HCT116 (cell line): Measurements from ENCODE around the gene ANTXRL. TPM values are rescaled to one million over a fixed set of nuclear protein-coding genes. Genes with fewer than 3 reads are reported as not detected.

Experiments
- ATAC-seq: fragments of 200-7000 bp; cut with Tn5 transposase; 2 replicates; pipeline ENCODE4 v1.9.1; 2020; ENCODE audit warnings: mild to moderate bottlenecking, moderate library complexity
- BruUV-seq: library from RNA; stranded (reverse); fragments of 400-500 nt; replicated peaks from 2 replicates; lab custom pipeline; 2021; lab: Mats Ljungman, UMichigan
- CTCF ChIA-PET: fragments of 300-600 bp; sonication (Branson Sonifier 250); formaldehyde crosslinking; loops from one replicate; lab custom pipeline; 2021; ENCODE audit warnings: antibody characterized with exemption; lab: Charles Lee
- POLR2A ChIA-PET: fragments of 300-600, 350-600 bp; sonication (Branson Sonifier 250); formaldehyde crosslinking; loops from one replicate; lab custom pipeline; 2021; ENCODE audit warnings: antibody characterized with exemption; lab: Charles Lee
- RAD21 ChIA-PET, 2 experiments: fragments of 300-600 bp; sonication (Branson Sonifier 250); formaldehyde crosslinking; loops; one replicate each; lab custom pipeline; 2023; ENCODE audit warnings: low total read pairs in 2 of 2; ENCODE audit not compliant: uncharacterized antibody in 2 of 2, unreplicated experiment in 2 of 2, low non-redundant PET in 1 of 2; lab: Charles Lee
- DNase-seq: peaks from one replicate; pipeline ENCODE4 v3.0.0-alpha.2; 2010; ENCODE audit warnings: low read depth, low spot score
- H2AFZ ChIP-seq: fragments of 200-600 bp; shearing (Covaris generic), sonication (generic); 2 replicates; pipeline ENCODE4 v1.6.1; 2017; ENCODE audit warnings: low read depth, mixed run types, mixed read lengths, antibody characterized with exemption, low read length; ENCODE audit not compliant: poor library complexity, severe bottlenecking
- H3K27ac ChIP-seq: 2 replicates; pipeline ENCODE4 v1.5.1; 2012; ENCODE audit warnings: low read depth, low read length
- H3K27me3 ChIP-seq: fragments of 200-600 bp; sonication (generic); 2 replicates; pipeline ENCODE4 v1.6.1; 2016; ENCODE audit warnings: mixed run types, low read length, mixed read lengths; ENCODE audit not compliant: insufficient read depth
- H3K36me3 ChIP-seq, 2 experiments: fragments of 200-500 bp in 1 of 2; fragments of 200-600 bp in 1 of 2; sonication (Bioruptor generic) in 1 of 2; sonication (generic) in 1 of 2; 2 replicates each; pipeline versions ENCODE4 v1.5.1 to v1.6.1; 2014 to 2016; ENCODE audit warnings: low read length in 2 of 2, inconsistent platforms in 1 of 2, mixed read lengths in 1 of 2, mixed run types in 1 of 2; ENCODE audit not compliant: insufficient read depth in 2 of 2, control insufficient read depth in 1 of 2
- H3K4me1 ChIP-seq, 2 experiments: fragments of 200-600 bp in 1 of 2; sonication (generic) in 1 of 2; 2 replicates each; pipeline versions ENCODE4 v1.5.1 to v1.6.1; 2012 to 2017; ENCODE audit warnings: low read length in 2 of 2, inconsistent platforms in 1 of 2, mild to moderate bottlenecking in 1 of 2, mixed read lengths in 1 of 2, mixed run types in 1 of 2, moderate library complexity in 1 of 2; ENCODE audit not compliant: insufficient read depth in 2 of 2, control insufficient read depth in 1 of 2
- H3K4me2 ChIP-seq: fragments of 200-600 bp; sonication (generic); 2 replicates; pipeline ENCODE4 v1.6.1; 2017; ENCODE audit warnings: mixed run types, low read length, mixed read lengths
- H3K4me3 ChIP-seq, 2 experiments: fragments of 200-600 bp in 1 of 2; sonication (generic) in 1 of 2; replicated peaks in 1 of 2; 2 replicates each; pipeline ENCODE4 v1.5.1; 2011 to 2016; ENCODE audit warnings: low read length in 2 of 2, control low read depth in 1 of 2, low read depth in 1 of 2, mild to moderate bottlenecking in 1 of 2, mixed read lengths in 1 of 2, mixed run types in 1 of 2
- H3K79me2 ChIP-seq: fragments of 200-600 bp; sonication (generic); 2 replicates; pipeline ENCODE4 v1.6.1; 2017; ENCODE audit warnings: mild to moderate bottlenecking, mixed run types, low read length, moderate library complexity, mixed read lengths; ENCODE audit not compliant: insufficient read depth
- H3K9ac ChIP-seq: fragments of 200-600 bp; sonication (generic); 2 replicates; pipeline ENCODE4 v1.6.1; 2016; ENCODE audit warnings: low read length, mixed read lengths
- H3K9me2 ChIP-seq: fragments of 200-600 bp; sonication (generic), shearing (Covaris generic); 2 replicates; pipeline ENCODE4 v1.6.1; 2017; ENCODE audit warnings: mixed run types, mild to moderate bottlenecking, moderate library complexity; ENCODE audit not compliant: insufficient read depth
- H3K9me3 ChIP-seq, 2 experiments: fragments of 200-500 bp in 1 of 2; fragments of 200-600 bp in 1 of 2; sonication (Bioruptor generic) in 1 of 2; sonication (generic) in 1 of 2; 2 replicates each; pipeline ENCODE4 v1.6.1; 2014 to 2017; ENCODE audit warnings: low read length in 2 of 2, mixed read lengths in 2 of 2, inconsistent platforms in 1 of 2, low read depth in 1 of 2, mild to moderate bottlenecking in 1 of 2, mixed run types in 1 of 2, moderate library complexity in 1 of 2; ENCODE audit not compliant: control insufficient read depth in 1 of 2, insufficient read depth in 1 of 2
- H4K20me1 ChIP-seq: fragments of 200-600 bp; sonication (generic), shearing (Covaris generic); 2 replicates; pipeline ENCODE4 v1.6.1; 2017; ENCODE audit warnings: mixed run types, mild to moderate bottlenecking, moderate library complexity; ENCODE audit not compliant: insufficient read depth
- CBX3 ChIP-seq: IDR thresholded peaks from 2 replicates; pipeline ENCODE4 v1.6.1; 2012; ENCODE audit warnings: low read depth
- CEBPB ChIP-seq: IDR thresholded peaks from 2 replicates; pipeline ENCODE4 v1.6.1; 2012; ENCODE audit warnings: low read depth
- EGR1 ChIP-seq: IDR thresholded peaks from 2 replicates; pipeline ENCODE4 v1.6.1; 2012; ENCODE audit warnings: low read depth
- ELF1 ChIP-seq: IDR thresholded peaks from 2 replicates; pipeline ENCODE4 v1.6.1; 2012; ENCODE audit warnings: low read depth, borderline replicate concordance
- EZH2 ChIP-seq: fragments of 200-600 bp; sonication (generic); IDR thresholded peaks from 2 replicates; pipeline ENCODE4 v1.6.1; 2017; ENCODE audit warnings: antibody characterized with exemption, mixed run types
- EZH2phosphoT487 ChIP-seq: fragments of 200-600 bp; IDR thresholded peaks from 2 replicates; pipeline ENCODE4 v1.6.1; 2018; ENCODE audit warnings: antibody characterized with exemption, borderline replicate concordance
- POLR2A ChIP-seq: IDR thresholded peaks from 2 replicates; pipeline ENCODE4 v1.7.0; 2011; ENCODE audit warnings: borderline replicate concordance; ENCODE audit not compliant: insufficient read depth, insufficient read length; ENCODE audit errors: extremely low read depth
- RAD21 ChIP-seq: IDR thresholded peaks from 2 replicates; pipeline ENCODE4 v1.6.1; 2012; ENCODE audit warnings: low read depth, mild to moderate bottlenecking
- SRF ChIP-seq: IDR thresholded peaks from 2 replicates; pipeline ENCODE4 v1.6.1; 2012; ENCODE audit warnings: low read depth
- TCF7L2 ChIP-seq: IDR thresholded peaks from 2 replicates; pipeline ENCODE4 v1.7.0; 2011; ENCODE audit warnings: borderline replicate concordance, inconsistent platforms; ENCODE audit not compliant: insufficient read depth, insufficient read length; ENCODE audit errors: extremely low read depth
- YY1 ChIP-seq: IDR thresholded peaks from 2 replicates; pipeline ENCODE4 v1.6.1; 2011; ENCODE audit warnings: low read length, low read depth, moderate library complexity, mild to moderate bottlenecking; ENCODE audit not compliant: insufficient replicate concordance; ENCODE audit errors: extremely low read depth
- ZNF274 ChIP-seq: fragments of 200-500 bp; sonication (Bioruptor generic); IDR thresholded peaks from 2 replicates; pipeline ENCODE4 v1.6.1; 2014; ENCODE audit warnings: mild to moderate bottlenecking, low read depth, low read length, inconsistent platforms
- intact Hi-C: fragments of 100-400 bp; cut with micrococcal nuclease; formaldehyde crosslinking; loops from 2 replicates; pipeline ENCODE4 v1.10.0; 2022
- total RNA-seq: library from RNA; stranded (reverse); gene quantifications from one replicate; pipeline ENCODE4 v1.2.1, GENCODE V29; 2021; ENCODE audit not compliant: unreplicated experiment
- TF ChIP-seq, protein P1 (sequence below): IDR thresholded peaks from 2 replicates; pipeline ENCODE4 v1.6.1; 2011; ENCODE audit warnings: mild to moderate bottlenecking, low read length, moderate library complexity; ENCODE audit not compliant: insufficient replicate concordance; ENCODE audit errors: extremely low read depth
- TF ChIP-seq, protein P2 (sequence below), 3 experiments: fragments of 200-600 bp in 1 of 3; sonication (generic) in 1 of 3; IDR thresholded peaks in 2 of 3; conservative IDR thresholded peaks in 1 of 3; 2 replicates each; pipeline ENCODE4 v1.5.1; 2012 to 2017; ENCODE audit warnings: low read depth in 2 of 3, low read length in 2 of 3, antibody characterized with exemption in 1 of 3, borderline replicate concordance in 1 of 3, control low read depth in 1 of 3, mild to moderate bottlenecking in 1 of 3, mixed read lengths in 1 of 3, mixed run types in 1 of 3, moderate library complexity in 1 of 3; ENCODE audit not compliant: insufficient read depth in 1 of 3
- TF ChIP-seq, protein P3 (sequence below): IDR thresholded peaks from 2 replicates; pipeline ENCODE4 v1.6.1; 2012; ENCODE audit warnings: low read depth
- TF ChIP-seq, protein P4 (sequence below): IDR thresholded peaks from 2 replicates; pipeline ENCODE4 v1.6.1; 2012

The ANTXRL gene
- total RNA-seq, 1 experiment from 2014 or later = not detected

DNA sequence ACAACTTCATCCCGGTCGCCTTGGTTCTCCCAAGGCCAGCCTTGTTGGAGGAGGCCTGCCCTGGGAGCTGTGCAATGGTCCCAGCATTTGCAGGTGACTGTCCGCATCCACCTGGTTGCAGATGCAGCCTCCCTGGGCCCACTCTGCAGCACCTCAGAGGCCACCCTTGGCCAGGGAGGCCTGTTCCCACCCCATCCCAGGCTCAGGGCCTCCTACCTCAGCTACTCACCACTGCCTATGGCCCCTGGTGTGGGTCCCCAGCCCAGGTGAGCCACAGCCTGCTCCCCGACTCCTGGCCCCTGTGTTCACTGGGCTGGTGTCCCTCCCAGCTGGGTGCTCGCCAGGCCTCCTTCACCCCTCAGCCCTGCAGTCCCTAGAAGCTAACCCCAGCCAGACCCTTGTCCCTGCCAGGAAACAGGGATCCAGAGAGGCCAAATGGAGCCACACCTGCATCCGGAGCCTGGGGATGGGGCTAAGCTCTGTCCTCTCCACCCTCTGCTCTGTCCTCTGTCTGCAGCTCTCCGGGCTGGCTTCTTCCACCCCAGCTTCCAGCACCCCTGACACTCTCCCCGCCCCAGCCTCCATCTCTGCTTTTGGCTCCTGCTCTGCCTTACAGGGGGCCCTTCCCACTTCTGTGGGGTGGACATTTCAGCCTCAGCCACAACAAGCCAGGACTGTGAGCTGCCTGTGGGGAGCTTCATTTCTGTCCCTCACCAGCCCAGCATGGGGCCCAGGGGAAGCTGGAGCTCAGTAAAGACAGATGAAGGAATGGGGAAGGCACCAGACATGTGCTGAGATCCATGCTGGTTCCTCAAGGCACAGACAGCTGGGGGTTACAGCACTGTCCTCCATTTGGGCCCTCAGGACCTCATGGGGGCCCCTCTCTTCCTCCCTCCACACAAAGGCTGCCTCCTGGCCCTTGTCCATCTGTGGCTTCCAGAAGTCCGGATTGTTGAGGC, 35.6 kb upstream of the ANTXRL start:
- BruUV-seq = no TSS peak
- RAD21 ChIA-PET = no interaction called here
- Histone ChIP-seq H3K4me1 (peaks cover 5 to 6% of the 10 kb centered on the region in 2 experiments; a peak in 2 of 4 replicates), H3K27ac (no peak overlapping the region), H3K4me2 (no peak overlapping the region), H3K27me3 (no peaks in the 10 kb centered on the region), H2AFZ (no peak overlapping the region), H3K9me2 (no peaks in the 10 kb centered on the region), H4K20me1 (no peaks in the 10 kb centered on the region), H3K4me3 (no peak overlapping the region), H3K9ac (no peak overlapping the region), H3K79me2 (no peaks in the 10 kb centered on the region), H3K36me3 (no peaks in the 10 kb centered on the region), H3K9me3 (no peaks in the 10 kb centered on the region)
- DNase-seq (no peak), ATAC-seq (no peak)
- intact Hi-C loops = loop anchor here (10.0 kb wide), 1 partner anchor 1016 kb away; no protein-coding TSS in a partner anchor
- POLR2A ChIA-PET = no interaction called here
- TF ChIP-seq, protein P1, sequence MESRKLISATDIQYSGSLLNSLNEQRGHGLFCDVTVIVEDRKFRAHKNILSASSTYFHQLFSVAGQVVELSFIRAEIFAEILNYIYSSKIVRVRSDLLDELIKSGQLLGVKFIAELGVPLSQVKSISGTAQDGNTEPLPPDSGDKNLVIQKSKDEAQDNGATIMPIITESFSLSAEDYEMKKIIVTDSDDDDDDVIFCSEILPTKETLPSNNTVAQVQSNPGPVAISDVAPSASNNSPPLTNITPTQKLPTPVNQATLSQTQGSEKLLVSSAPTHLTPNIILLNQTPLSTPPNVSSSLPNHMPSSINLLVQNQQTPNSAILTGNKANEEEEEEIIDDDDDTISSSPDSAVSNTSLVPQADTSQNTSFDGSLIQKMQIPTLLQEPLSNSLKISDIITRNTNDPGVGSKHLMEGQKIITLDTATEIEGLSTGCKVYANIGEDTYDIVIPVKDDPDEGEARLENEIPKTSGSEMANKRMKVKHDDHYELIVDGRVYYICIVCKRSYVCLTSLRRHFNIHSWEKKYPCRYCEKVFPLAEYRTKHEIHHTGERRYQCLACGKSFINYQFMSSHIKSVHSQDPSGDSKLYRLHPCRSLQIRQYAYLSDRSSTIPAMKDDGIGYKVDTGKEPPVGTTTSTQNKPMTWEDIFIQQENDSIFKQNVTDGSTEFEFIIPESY = no peak
- TF ChIP-seq CEBPB = no peak
- TF ChIP-seq RAD21 = no peak
- TF ChIP-seq, protein P2, sequence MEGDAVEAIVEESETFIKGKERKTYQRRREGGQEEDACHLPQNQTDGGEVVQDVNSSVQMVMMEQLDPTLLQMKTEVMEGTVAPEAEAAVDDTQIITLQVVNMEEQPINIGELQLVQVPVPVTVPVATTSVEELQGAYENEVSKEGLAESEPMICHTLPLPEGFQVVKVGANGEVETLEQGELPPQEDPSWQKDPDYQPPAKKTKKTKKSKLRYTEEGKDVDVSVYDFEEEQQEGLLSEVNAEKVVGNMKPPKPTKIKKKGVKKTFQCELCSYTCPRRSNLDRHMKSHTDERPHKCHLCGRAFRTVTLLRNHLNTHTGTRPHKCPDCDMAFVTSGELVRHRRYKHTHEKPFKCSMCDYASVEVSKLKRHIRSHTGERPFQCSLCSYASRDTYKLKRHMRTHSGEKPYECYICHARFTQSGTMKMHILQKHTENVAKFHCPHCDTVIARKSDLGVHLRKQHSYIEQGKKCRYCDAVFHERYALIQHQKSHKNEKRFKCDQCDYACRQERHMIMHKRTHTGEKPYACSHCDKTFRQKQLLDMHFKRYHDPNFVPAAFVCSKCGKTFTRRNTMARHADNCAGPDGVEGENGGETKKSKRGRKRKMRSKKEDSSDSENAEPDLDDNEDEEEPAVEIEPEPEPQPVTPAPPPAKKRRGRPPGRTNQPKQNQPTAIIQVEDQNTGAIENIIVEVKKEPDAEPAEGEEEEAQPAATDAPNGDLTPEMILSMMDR (IDR thresholded peaks at IDR 0.05 in 2 of 3, conservative IDR thresholded peaks at IDR 0.05 in 1 of 3; ENCODE audit: borderline replicate concordance in 1 of 3, insufficient read depth in 1 of 3, low read depth in 2 of 3, low read length in 2 of 3) = no peak
- no peak for TF ChIP-seq EGR1
- no peak for TF ChIP-seq ELF1
- TF ChIP-seq, protein P3, sequence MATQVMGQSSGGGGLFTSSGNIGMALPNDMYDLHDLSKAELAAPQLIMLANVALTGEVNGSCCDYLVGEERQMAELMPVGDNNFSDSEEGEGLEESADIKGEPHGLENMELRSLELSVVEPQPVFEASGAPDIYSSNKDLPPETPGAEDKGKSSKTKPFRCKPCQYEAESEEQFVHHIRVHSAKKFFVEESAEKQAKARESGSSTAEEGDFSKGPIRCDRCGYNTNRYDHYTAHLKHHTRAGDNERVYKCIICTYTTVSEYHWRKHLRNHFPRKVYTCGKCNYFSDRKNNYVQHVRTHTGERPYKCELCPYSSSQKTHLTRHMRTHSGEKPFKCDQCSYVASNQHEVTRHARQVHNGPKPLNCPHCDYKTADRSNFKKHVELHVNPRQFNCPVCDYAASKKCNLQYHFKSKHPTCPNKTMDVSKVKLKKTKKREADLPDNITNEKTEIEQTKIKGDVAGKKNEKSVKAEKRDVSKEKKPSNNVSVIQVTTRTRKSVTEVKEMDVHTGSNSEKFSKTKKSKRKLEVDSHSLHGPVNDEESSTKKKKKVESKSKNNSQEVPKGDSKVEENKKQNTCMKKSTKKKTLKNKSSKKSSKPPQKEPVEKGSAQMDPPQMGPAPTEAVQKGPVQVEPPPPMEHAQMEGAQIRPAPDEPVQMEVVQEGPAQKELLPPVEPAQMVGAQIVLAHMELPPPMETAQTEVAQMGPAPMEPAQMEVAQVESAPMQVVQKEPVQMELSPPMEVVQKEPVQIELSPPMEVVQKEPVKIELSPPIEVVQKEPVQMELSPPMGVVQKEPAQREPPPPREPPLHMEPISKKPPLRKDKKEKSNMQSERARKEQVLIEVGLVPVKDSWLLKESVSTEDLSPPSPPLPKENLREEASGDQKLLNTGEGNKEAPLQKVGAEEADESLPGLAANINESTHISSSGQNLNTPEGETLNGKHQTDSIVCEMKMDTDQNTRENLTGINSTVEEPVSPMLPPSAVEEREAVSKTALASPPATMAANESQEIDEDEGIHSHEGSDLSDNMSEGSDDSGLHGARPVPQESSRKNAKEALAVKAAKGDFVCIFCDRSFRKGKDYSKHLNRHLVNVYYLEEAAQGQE = no peak
- TF ChIP-seq ZNF274 = no peak
- no peak for TF ChIP-seq YY1
- no peak for TF ChIP-seq EZH2phosphoT487
- TF ChIP-seq POLR2A = no peak
- no peak for TF ChIP-seq CBX3
- TF ChIP-seq SRF = no peak
- no peak for TF ChIP-seq EZH2
- TF ChIP-seq TCF7L2 = no peak
- TF ChIP-seq, protein P4, sequence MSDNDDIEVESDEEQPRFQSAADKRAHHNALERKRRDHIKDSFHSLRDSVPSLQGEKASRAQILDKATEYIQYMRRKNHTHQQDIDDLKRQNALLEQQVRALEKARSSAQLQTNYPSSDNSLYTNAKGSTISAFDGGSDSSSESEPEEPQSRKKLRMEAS = no peak
- CTCF ChIA-PET = no interaction called here
